ENCODE measurements around the gene SPTB.

Gene SPTB

GRCh38 chr14:64789696-64790095 lies 90.0 kb downstream of the SPTB start:
- no peak for DNase-seq (ENCODE audit: low read depth in 3 of 3)

- no peak for DNase-seq (ENCODE audit: low read depth in 3 of 3)
These were observed 91.0 kb downstream of the SPTB start for GRCh38 chr14:64788706-64789105.

GRCh38 chr14:64787619-64788018 lies 92.1 kb downstream of the SPTB start:
- no peak for DNase-seq (ENCODE audit: low read depth in 3 of 3)

GRCh38 chr14:64786296-64787149 lies 93.2 kb downstream of the SPTB start:
- DNase-seq (ENCODE audit: low read depth in 3 of 3), result no peak

GRCh38 chr14:64784006-64784405 lies 95.7 kb downstream of the SPTB start:
- no peak for DNase-seq (ENCODE audit: low read depth in 3 of 3)

GRCh38 chr14:64782196-64782595 lies 97.5 kb downstream of the SPTB start:
- no peak for DNase-seq (ENCODE audit: low read depth in 3 of 3)

GRCh38 chr14:64779472-64779871 lies 100.2 kb downstream of the SPTB start:
- DNase-seq (ENCODE audit: low read depth in 3 of 3), result no peak

GRCh38 chr14:64778104-64778754 lies 101.5 kb downstream of the SPTB start:
- no peak for DNase-seq (ENCODE audit: low read depth in 3 of 3)

GRCh38 chr14:64777461-64777860 lies 102.2 kb downstream of the SPTB start:
- no peak for DNase-seq (ENCODE audit: low read depth in 3 of 3)

- no peak for DNase-seq (ENCODE audit: low read depth in 3 of 3)
These were observed 104.5 kb downstream of the SPTB start for GRCh38 chr14:64775081-64775777.

- no peak for DNase-seq (ENCODE audit: low read depth in 3 of 3)
These were observed 105.4 kb downstream of the SPTB start for GRCh38 chr14:64774272-64774671.

GRCh38 chr14:64773577-64773976 lies 106.1 kb downstream of the SPTB start:
- no peak for DNase-seq (ENCODE audit: low read depth in 3 of 3)

- no peak for DNase-seq (ENCODE audit: low read depth in 3 of 3)
These were observed 106.7 kb downstream of the SPTB start for GRCh38 chr14:64773046-64773445.

GRCh38 chr14:64772397-64772950 lies 107.2 kb downstream of the SPTB start:
- DNase-seq (ENCODE audit: low read depth in 3 of 3), result no peak

GRCh38 chr14:64771161-64771560 lies 108.5 kb downstream of the SPTB start:
- DNase-seq (ENCODE audit: low read depth in 3 of 3), result no peak

- DNase-seq (ENCODE audit: low read depth in 3 of 3), result no peak
These were observed 109.0 kb downstream of the SPTB start for GRCh38 chr14:64770751-64771150.

- DNase-seq (ENCODE audit: low read depth in 3 of 3), result no peak
These were observed 110.3 kb downstream of the SPTB start for GRCh38 chr14:64769096-64770020.

- no peak for DNase-seq (ENCODE audit: low read depth in 3 of 3)
These were observed 111.2 kb downstream of the SPTB start for GRCh38 chr14:64768401-64769095.

- no peak for DNase-seq (ENCODE audit: low read depth in 3 of 3)
These were observed 112.3 kb downstream of the SPTB start for GRCh38 chr14:64767215-64767964.

Measured in stimulated activated CD4-positive, alpha-beta T cell treated with anti-CD3 and anti-CD28 coated beads, TNF-alpha, amount 100 ng/mL, for 24 hours (primary cell).